Mucosa of descending colon (tissue), 3 donors: ENCODE results near the gene CD28. TPM values are rescaled to one million over a fixed set of nuclear protein-coding genes. Genes with fewer than 3 reads are reported as not detected.

ENCODE experiments used
- ATAC-seq: fragments of 200-7000 bp; cut with Tn5 transposase; one replicate; pipeline ENCODE4 v1.9.1; 2020; ENCODE audit warnings: mild to moderate bottlenecking, moderate library complexity
- DNase-seq, 3 donors: peaks; one replicate each; pipeline ENCODE4 v3.0.0-alpha.2; 2020
- H3K36me3 ChIP-seq: fragments of 200-600 bp; one replicate; pipeline ENCODE4 v1.8.0; 2021; ENCODE audit warnings: low read depth, mild to moderate bottlenecking
- H3K4me1 ChIP-seq: fragments of 200-600 bp; one replicate; pipeline ENCODE4 v1.8.0; 2021; ENCODE audit warnings: low read depth, mild to moderate bottlenecking
- H3K4me3 ChIP-seq: fragments of 200-600 bp; one replicate; pipeline ENCODE4 v1.8.0; 2021; ENCODE audit warnings: mild to moderate bottlenecking
- H3K9me3 ChIP-seq: fragments of 200-600 bp; one replicate; pipeline ENCODE4 v1.8.0; 2021; ENCODE audit warnings: mild to moderate bottlenecking
- CTCF ChIP-seq: fragments of 200-600 bp; IDR thresholded peaks from one replicate; pipeline ENCODE4 v1.8.0; 2022; ENCODE audit warnings: antibody characterized with exemption, mild to moderate bottlenecking
- intact Hi-C, 2 donors: fragments of 100-400 bp; cut with DNase I in 1 of 2; cut with micrococcal nuclease in 1 of 2; formaldehyde crosslinking; loops; one replicate each; pipeline versions ENCODE4 v1.11.0 to v1.11.1; 2022; cut with DNase I, micrococcal nuclease
- total RNA-seq, 3 donors: library from RNA; stranded (reverse); fragmentation: NEBNext Ultra II Directional in 2 of 3; extraction: Animal tissue kit (Norgen Biotek cat#: 25700) in 2 of 3; gene quantifications; one replicate each; pipeline versions ENCODE4 v1.2.1 to v1.2.4, GENCODE V29; 2021 to 2023
- donor health status: DM: no; HTN: no; CAD: no; lungs with moderate emphysema.
- donor health status: DM: no; HTN: no; CAD: no.
- donor health status: DM: no; HTN: yes; CAD: no.

CD28 gene
- total RNA-seq, 3 donors from 2014 or later = 0.41 to 1.4 (median 1.3) TPM

- no peak for TF ChIP-seq CTCF
- H3K4me3 ChIP-seq = no peak overlapping the region
- DNase-seq (no peak), ATAC-seq (no peak)
- intact Hi-C loops = no loop called here
- no peaks in the 10 kb centered on the region for H3K9me3 ChIP-seq
- no peaks in the 10 kb centered on the region for H3K36me3 ChIP-seq
- H3K4me1 ChIP-seq = no peaks in the 10 kb centered on the region
These were observed 34.6 kb upstream of the CD28 start for GRCh38 chr2:203671876-203672275.

GRCh38 chr2:203672856-203673255, 33.6 kb upstream of the CD28 start:
- intact Hi-C loops = no loop called here

GRCh38 chr2:203673933-203674332, 32.5 kb upstream of the CD28 start:
- intact Hi-C loops = no loop called here
- DNase-seq (peak in 1 of 3 donors; percentile 27), ATAC-seq (peak; percentile 26)
- Histone ChIP-seq H3K4me3 (no peak overlapping the region), H3K4me1 (no peaks in the 10 kb centered on the region), H3K36me3 (no peaks in the 10 kb centered on the region), H3K9me3 (no peaks in the 10 kb centered on the region)
- TF ChIP-seq CTCF = no peak

More at GRCh38 chr2:203672856-203673255, 33.6 kb upstream of the CD28 start:
- ATAC-seq = no peak
- TF ChIP-seq CTCF = no peak
- Histone ChIP-seq H3K4me1 (no peaks in the 10 kb centered on the region), H3K4me3 (no peak overlapping the region), H3K36me3 (no peaks in the 10 kb centered on the region), H3K9me3 (no peaks in the 10 kb centered on the region)
- no peak for DNase-seq

GRCh38 chr2:203675086-203675485, 31.4 kb upstream of the CD28 start:
- ATAC-seq = no peak

GRCh38 chr2:203678971-203679370, 27.5 kb upstream of the CD28 start:
- intact Hi-C loops = no loop called here
- Histone ChIP-seq H3K4me1 (no peaks in the 10 kb centered on the region), H3K9me3 (no peaks in the 10 kb centered on the region), H3K36me3 (no peaks in the 10 kb centered on the region), H3K4me3 (no peak overlapping the region)
- ATAC-seq (no peak), DNase-seq (no peak)
- TF ChIP-seq CTCF = no peak

More at GRCh38 chr2:203675086-203675485, 31.4 kb upstream of the CD28 start:
- no peak overlapping the region for H3K4me3 ChIP-seq
- no peaks in the 10 kb centered on the region for H3K36me3 ChIP-seq
- no peaks in the 10 kb centered on the region for H3K4me1 ChIP-seq
- no peak for TF ChIP-seq CTCF
- no peaks in the 10 kb centered on the region for H3K9me3 ChIP-seq
- intact Hi-C loops = no loop called here
- no peak for DNase-seq

- no peaks in the 10 kb centered on the region for H3K4me1 ChIP-seq
- H3K36me3 ChIP-seq = no peaks in the 10 kb centered on the region
- no peak for TF ChIP-seq CTCF
- intact Hi-C loops = no loop called here
- no peaks in the 10 kb centered on the region for H3K9me3 ChIP-seq
- ATAC-seq (no peak), DNase-seq (no peak)
- H3K4me3 ChIP-seq = no peak overlapping the region
These were observed 27.0 kb upstream of the CD28 start for GRCh38 chr2:203679401-203679800.
